Lower lobe of right lung (tissue), 2 donors: Measurements from ENCODE around the gene HOXA5. TPM values are rescaled to one million over a fixed set of nuclear protein-coding genes. Genes with fewer than 3 reads are reported as not detected.

Experiments
- ATAC-seq, 2 donors: fragments of 200-7000 bp; cut with Tn5 transposase; one replicate each; pipeline ENCODE4 v1.9.1; 2020 to 2022; ENCODE audit warnings: mild to moderate bottlenecking in 2 of 2, moderate library complexity in 2 of 2
- DNase-seq: peaks from one replicate; pipeline ENCODE4 v3.0.0-alpha.2; 2020
- H3K27ac ChIP-seq: fragments of 200-600 bp; one replicate; pipeline ENCODE4 v1.8.0; 2022
- H3K27me3 ChIP-seq: fragments of 200-600 bp; one replicate; pipeline ENCODE4 v1.8.0; 2022; ENCODE audit warnings: low read depth
- H3K36me3 ChIP-seq: fragments of 200-600 bp; one replicate; pipeline ENCODE4 v1.8.0; 2022; ENCODE audit warnings: mild to moderate bottlenecking
- H3K4me1 ChIP-seq: fragments of 200-600 bp; one replicate; pipeline ENCODE4 v1.8.0; 2022
- H3K4me3 ChIP-seq: fragments of 200-600 bp; one replicate; pipeline ENCODE4 v1.8.0; 2022; ENCODE audit warnings: mild to moderate bottlenecking
- H3K9me3 ChIP-seq: fragments of 200-600 bp; one replicate; pipeline ENCODE4 v1.8.0; 2022
- CTCF ChIP-seq: fragments of 200-600 bp; IDR thresholded peaks from one replicate; pipeline ENCODE4 v1.8.0; 2022; ENCODE audit warnings: antibody characterized with exemption, mild to moderate bottlenecking
- intact Hi-C: fragments of 100-400 bp; cut with DNase I; formaldehyde crosslinking; loops from one replicate; pipeline ENCODE4 v1.11.0; 2022
- total RNA-seq: library from RNA; stranded (reverse); fragmentation: NEBNext Ultra II Directional; extraction: Animal tissue kit (Norgen Biotek cat#: 25700); gene quantifications from one replicate; pipeline ENCODE4 v1.2.1, GENCODE V29; 2021
- donor health status: DM: no; HTN: yes; CAD: no; lungs with severe emphysema.

The HOXA5 gene
- total RNA-seq, 1 donor from 2014 or later = 16.0 TPM

- Histone ChIP-seq H3K4me1 (peaks cover 26% of the 10 kb centered on the region), H3K4me3 (peak overlapping the region; percentile 70), H3K27ac (peak overlapping the region; percentile 89), H3K36me3 (no peaks in the 10 kb centered on the region), H3K27me3 (peaks cover 78% of the 10 kb centered on the region), H3K9me3 (no peaks in the 10 kb centered on the region)
- intact Hi-C loops = no loop called here
- no peak for ATAC-seq
- no peak for TF ChIP-seq CTCF
- no peak for DNase-seq
Observed at GRCh38 chr7:27145165-27145913, 1.9 kb upstream of the HOXA5 start.

GRCh38 chr7:27144781-27145164 is 1.3 kb upstream of the HOXA5 start:
- TF ChIP-seq CTCF = no peak
- Histone ChIP-seq H3K27me3 (peaks cover 72% of the 10 kb centered on the region), H3K27ac (peak overlapping the region; percentile 89), H3K9me3 (no peaks in the 10 kb centered on the region), H3K36me3 (no peaks in the 10 kb centered on the region), H3K4me3 (peak overlapping the region; percentile 70), H3K4me1 (peaks cover 21% of the 10 kb centered on the region)
- intact Hi-C loops = loop anchor here (5.0 kb wide), 1 partner anchor 287 kb away; no protein-coding TSS in a partner anchor
- ATAC-seq (no peak), DNase-seq (no peak)

GRCh38 chr7:27143950-27144780 is 684 bp upstream of the HOXA5 start:
- TF ChIP-seq CTCF = no peak
- intact Hi-C loops = loop anchor here (5.0 kb wide), 1 partner anchor 287 kb away; no protein-coding TSS in a partner anchor
- Histone ChIP-seq H3K4me3 (peak overlapping the region; percentile 70), H3K36me3 (no peaks in the 10 kb centered on the region), H3K9me3 (no peaks in the 10 kb centered on the region), H3K27me3 (peaks cover 73% of the 10 kb centered on the region), H3K4me1 (peaks cover 21% of the 10 kb centered on the region), H3K27ac (peak overlapping the region; percentile 89)
- ATAC-seq = no peak
- no peak for DNase-seq

- DNase-seq = no peak
- intact Hi-C loops = loop anchor here (5.0 kb wide), 1 partner anchor 285 kb away; no protein-coding TSS in a partner anchor
Observed at GRCh38 chr7:27142580-27143022, 880 bp downstream of the HOXA5 start.

More at GRCh38 chr7:27142580-27143022, 880 bp downstream of the HOXA5 start:
- H3K4me1 ChIP-seq = peaks cover 15% of the 10 kb centered on the region
- peak overlapping the region; percentile 70 for H3K4me3 ChIP-seq
- no peak for TF ChIP-seq CTCF
- no peaks in the 10 kb centered on the region for H3K36me3 ChIP-seq
- peak overlapping the region; percentile 95 for H3K27ac ChIP-seq
- peak in 1 of 2 donors; percentile 6 for ATAC-seq
- H3K9me3 ChIP-seq = no peaks in the 10 kb centered on the region
- H3K27me3 ChIP-seq = peaks cover 61% of the 10 kb centered on the region
